HG03025 (cell line): ENCODE data around the gene TXLNA.

Source experiments
- ATAC-seq: cut with Tn5 transposase; IDR thresholded peaks from one replicate; pipeline ENCODE4 v1.9.1; 2021; ENCODE audit warnings: mild to moderate bottlenecking, moderate library complexity; ENCODE audit not compliant: unreplicated experiment, low FRiP score

TXLNA gene

DNA sequence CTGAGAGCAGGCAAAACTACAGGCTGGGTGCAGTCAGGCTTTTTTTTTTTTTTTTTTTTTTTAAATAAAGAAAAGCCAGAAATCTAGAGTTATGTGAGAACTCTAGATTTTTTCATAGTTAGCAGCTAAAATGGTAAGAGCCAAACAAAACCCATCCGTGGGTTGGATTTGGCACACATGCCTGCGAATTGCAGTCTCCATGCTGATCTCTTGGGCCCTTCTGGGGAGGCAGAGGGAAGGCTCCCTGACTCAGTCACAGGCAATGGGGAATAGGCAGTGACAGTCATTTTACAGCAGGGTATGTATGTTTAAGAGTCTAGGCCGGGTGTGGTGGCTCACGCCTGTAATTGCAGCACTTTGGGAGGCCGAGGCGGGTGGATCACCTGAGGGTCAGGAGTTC is 2.6 kb downstream of the TXLNA start:
- no peak for ATAC-seq

DNA sequence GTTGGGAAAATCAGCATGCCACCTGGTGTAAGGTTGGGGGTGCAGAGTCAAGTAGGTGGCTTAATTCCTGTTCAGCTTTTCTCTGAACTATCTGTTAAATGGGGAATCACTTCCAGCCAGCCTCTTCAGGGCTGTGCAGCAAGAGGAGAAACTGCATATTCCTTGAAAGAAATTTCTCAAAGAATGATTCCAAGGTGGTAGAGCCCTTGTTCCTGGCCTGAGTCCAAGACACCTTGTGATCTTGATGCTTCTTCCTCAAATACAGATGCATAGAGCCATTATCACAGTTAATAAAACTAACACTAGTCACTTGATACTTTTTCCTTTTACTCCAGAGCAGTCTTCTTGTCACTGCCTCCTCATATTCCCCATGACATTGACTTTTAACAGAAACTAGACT is 5.2 kb downstream of the TXLNA start:
- no peak for ATAC-seq

DNA sequence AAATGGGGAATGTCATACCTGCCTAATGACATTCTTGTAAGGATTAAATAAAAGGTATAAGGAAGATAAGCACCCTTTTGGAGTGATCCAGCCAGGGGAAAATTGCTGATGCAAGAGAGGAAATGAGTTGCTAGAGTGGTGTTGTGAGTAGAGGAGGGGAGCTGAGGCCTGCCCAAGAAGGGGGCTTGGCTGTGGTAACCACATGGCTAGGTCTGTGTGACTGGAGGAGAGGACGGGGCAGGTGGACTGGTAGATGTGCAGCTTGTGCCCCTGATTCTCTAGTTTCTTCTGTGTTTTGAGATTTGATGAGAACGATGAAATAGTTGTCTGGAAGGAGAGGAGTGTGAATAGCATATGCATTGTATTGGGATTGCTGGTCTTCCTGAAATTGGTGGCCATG is 6.6 kb downstream of the TXLNA start:
- ATAC-seq: no peak

DNA sequence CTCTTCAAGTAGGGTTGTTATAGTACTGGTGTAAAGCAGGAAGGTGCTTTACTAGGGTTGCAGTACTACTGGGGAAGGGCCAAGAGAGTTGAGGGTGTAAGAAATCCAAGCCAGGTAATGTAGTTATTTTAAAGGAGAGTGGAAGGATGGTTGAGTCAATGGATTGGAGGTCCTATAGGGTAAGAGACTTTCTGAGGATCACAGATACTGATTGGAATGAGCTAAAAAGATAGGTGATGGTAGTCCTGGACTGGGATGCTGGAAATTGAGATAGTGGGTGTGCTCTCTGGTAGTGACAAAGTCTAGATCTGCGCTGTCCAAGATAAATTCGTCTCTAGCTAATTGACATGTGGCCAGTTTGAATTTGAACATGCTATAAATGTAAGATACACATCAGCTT is 7.0 kb downstream of the TXLNA start:
- ATAC-seq: no peak

- no peak for ATAC-seq
Measured at GRCh38 chr1:32187850-32188249, 8.4 kb downstream of the TXLNA start.

GRCh38 chr1:32192220-32192948 is 12.9 kb downstream of the TXLNA start:
- ATAC-seq: no peak

DNA sequence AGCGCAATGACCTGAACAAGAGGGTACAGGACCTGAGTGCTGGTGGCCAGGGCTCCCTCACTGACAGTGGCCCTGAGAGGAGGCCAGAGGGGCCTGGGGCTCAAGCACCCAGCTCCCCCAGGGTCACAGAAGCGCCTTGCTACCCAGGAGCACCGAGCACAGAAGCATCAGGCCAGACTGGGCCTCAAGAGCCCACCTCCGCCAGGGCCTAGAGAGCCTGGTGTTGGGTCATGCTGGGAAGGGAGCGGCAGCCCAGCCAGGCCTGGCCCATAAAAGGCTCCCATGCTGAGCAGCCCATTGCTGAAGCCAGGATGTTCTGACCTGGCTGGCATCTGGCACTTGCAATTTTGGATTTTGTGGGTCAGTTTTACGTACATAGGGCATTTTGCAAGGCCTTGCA is 15.5 kb downstream of the TXLNA start:
- ATAC-seq: no peak

- no peak for ATAC-seq
Measured at GRCh38 chr1:32195531-32195930, 16.1 kb downstream of the TXLNA start.

DNA sequence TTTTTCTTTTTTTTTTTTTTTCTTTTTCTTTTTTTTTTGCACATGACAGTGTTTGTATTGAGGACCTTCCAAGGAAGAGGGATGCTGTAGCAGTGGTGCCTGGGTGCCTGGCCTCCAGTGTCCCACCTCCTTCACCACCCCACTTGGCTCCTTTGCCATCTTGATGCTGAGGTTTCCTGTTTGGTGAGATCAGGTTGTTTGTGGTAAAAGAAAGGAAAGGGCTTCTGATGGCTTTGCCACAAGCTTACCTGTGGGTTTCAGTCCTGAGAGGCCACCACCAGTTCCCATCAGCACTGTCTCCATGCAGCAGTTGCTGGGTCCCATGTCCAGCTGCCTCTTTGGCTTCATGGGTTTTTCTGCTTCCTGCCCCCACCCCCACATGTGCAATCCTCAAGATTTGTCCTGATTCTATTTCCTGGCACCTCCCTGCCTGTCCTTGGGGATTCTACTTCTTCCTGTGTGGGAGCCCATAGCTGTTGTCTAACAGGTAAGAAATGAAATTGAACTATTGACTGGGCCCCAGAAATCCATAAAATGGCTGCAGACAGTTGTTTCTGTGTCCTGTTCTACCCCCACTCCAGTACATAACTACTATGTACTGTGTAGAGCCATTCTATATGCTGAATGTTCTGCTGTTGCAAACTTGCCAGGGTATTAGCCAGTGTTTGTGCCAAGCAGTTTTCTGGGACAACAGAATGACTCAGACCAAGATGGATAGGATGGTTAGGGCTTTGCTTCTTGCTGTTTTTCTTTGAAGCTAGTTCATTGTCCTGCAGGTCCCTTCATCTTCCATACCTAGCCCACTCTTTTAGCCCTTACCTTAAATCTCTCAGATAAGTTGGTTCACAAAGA is 16.7 kb downstream of the TXLNA start:
- no peak for ATAC-seq

- no peak for ATAC-seq
Measured at GRCh38 chr1:32197074-32197473, 17.6 kb downstream of the TXLNA start.

GRCh38 chr1:32197837-32198236 is 18.4 kb downstream of the TXLNA start:
- ATAC-seq: no peak

- ATAC-seq: no peak
Measured at GRCh38 chr1:32198237-32199042, 19.0 kb downstream of the TXLNA start.

- ATAC-seq: no peak
Measured at GRCh38 chr1:32199043-32199716, 19.7 kb downstream of the TXLNA start.

GRCh38 chr1:32199717-32200072 is 20.2 kb downstream of the TXLNA start:
- ATAC-seq: no peak

DNA sequence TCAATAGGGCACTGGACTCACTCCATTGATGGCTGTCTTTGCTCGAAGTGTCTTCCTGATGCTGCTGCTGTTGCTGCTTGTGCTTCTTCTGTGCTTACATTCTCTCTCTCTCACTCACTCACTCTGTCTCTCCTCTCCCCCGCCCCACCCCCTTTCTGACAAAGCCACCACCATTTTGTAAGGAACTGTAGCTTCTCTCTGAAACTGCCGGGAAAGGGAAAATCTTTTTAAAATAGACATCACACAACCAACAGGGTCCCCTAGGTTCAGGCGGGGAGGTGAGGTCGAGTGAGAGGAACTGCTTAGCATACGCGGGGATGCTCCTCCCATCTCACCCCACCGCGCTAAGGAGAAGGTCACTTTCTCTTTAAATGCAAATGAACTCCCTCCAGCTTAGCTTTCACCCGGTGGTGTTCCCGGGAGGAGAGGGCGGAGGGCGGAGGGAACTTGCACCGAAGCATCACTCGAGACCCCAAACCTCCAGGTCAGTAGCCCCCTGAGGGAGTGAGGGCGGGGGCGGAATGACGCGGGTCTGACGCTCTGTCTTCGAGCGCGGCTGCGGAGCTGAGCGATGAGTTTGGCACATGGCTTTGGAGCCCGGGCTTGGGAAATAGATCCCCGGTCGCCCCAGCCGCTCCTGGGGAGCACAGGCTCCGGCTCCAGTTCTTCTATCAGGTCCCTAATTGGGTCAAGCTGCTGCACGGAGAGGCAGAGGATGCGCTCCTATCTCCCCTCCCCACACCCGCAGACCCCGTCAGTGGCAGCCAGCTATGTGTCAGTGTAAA is 20.9 kb downstream of the TXLNA start, which contains the start of gene CCDC28B:
Gene CCDC28B (plus strand): TSS at position 370 of the 785 bp plus-strand sequence. CDS start 1,341 bp downstream, outside the sequence.
- ATAC-seq: no peak

DNA sequence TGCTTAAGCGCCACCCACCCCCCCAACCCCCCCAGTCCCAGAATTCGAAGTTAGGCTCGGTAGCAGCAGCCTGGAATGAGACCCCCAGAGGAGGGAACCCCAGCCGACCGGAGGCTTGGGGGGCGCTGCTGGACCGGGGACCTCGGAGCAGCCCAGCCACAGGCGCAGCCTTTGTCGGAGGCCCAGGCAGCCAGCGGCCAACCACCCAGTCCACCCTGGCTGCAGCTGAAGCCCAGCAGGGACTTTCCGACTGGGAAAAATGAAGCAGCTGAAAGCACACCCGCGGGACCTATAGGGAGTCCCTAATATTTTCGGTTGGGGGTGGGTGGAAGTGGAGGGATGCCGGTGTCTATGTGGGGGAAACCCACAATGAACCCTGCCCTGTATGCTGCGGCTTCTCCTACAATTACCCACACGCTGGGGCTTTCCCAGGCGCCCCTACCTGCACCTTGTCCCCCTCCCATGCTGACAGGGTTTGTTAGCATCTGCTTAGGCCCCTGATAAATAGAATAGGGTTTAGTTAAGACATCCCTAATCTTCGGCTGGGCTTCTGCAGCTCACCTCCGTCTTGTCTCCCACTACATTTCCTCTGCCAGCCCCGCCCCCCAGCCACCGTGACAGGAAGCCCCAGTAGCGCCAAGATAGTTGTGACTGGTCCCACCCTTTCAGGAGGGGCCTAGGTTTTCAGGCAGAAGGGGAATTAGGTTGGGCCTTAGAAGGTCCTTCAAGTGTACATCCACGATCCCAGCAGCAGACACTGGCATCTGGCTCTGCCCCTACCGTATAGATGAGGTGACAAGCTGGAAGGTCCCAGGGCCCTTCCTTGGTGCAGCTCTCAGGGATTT is 21.8 kb downstream of the TXLNA start:
- no peak for ATAC-seq

DNA sequence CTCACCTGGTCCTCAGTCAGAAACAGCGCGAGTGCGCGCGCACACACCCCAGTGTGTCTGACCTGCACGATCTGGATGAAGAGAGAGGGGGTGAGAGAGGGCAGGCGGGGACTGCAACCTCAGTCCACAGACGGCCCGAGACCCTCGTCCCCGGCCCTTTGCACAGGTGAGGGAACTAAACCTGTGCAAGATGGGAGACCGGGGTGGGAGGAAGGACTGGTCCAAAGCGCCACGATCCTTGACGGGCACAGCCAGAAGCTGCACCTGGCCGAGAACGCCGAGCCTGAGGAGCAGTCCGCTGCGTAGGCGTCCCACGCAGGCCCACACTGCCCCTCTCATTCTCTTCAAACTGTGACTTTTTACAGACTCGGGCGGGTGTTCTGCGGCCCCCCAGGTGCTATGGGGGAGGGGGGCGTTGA is 25.5 kb downstream of the TXLNA start:
- ATAC-seq: no peak

GRCh38 chr1:32205401-32206370 is 26.2 kb downstream of the TXLNA start, which contains the start of gene IQCC:
IQCC (plus strand) TSS chr1:32205671; CDS start chr1:32205682, 11 bp downstream.
- no peak for ATAC-seq
